Gastrocnemius medialis (tissue), 4 donors: ENCODE data around the gene BDKRB1. TPM values are rescaled to one million over a fixed set of nuclear protein-coding genes. Genes with fewer than 3 reads are reported as not detected.

Experiments used
- ATAC-seq, 2 donors: fragments of 150-250 bp; one replicate each; pipeline ENCODE4 v1.9.1; 2016
- DNase-seq, 2 donors: peaks; one replicate each; pipeline ENCODE4 v3.0.0-alpha.2; 2019
- H3K27ac ChIP-seq, 4 donors: fragments of 200-600 bp; sonication (generic); 1 replicate in 1 of 4; 2 replicates in 3 of 4; pipeline ENCODE4 v1.5.1; 2016 to 2018; ENCODE audit warnings: mild to moderate bottlenecking in 2 of 4, moderate library complexity in 1 of 4
- H3K27me3 ChIP-seq, 3 donors: fragments of 200-600 bp; sonication (generic) in 2 of 3; 1 replicate in 1 of 3; 2 replicates in 2 of 3; pipeline versions ENCODE4 v1.5.1 to v1.6.0; 2016 to 2019; ENCODE audit warnings: mild to moderate bottlenecking in 1 of 3, moderate library complexity in 1 of 3
- H3K36me3 ChIP-seq, 2 donors: fragments of 200-600 bp; sonication (generic) in 1 of 2; one replicate each; pipeline ENCODE4 v1.5.1; 2017 to 2018
- H3K4me1 ChIP-seq, 2 donors: fragments of 200-600 bp; sonication (generic) in 1 of 2; one replicate each; pipeline ENCODE4 v1.5.1; 2016 to 2017; ENCODE audit warnings: mild to moderate bottlenecking in 2 of 2
- H3K4me3 ChIP-seq, 4 donors: fragments of 200-600 bp; sonication (generic) in 3 of 4; 1 replicate in 1 of 4; 2 replicates in 3 of 4; pipeline ENCODE4 v1.5.1; 2016 to 2019; ENCODE audit warnings: mild to moderate bottlenecking in 2 of 4
- H3K9me3 ChIP-seq, 3 donors: fragments of 200-600 bp; sonication (generic) in 2 of 3; 1 replicate in 1 of 3; 2 replicates in 2 of 3; pipeline ENCODE4 v1.5.1; 2016 to 2019
- CTCF ChIP-seq, 5 experiments: fragments of 450-650 bp in 3 of 5; fragments of 200-600 bp in 2 of 5; sonication (generic) in 2 of 5; IDR thresholded peaks in 4 of 5; conservative IDR thresholded peaks in 1 of 5; 1 replicate in 4 of 5; 2 replicates in 1 of 5; pipeline ENCODE4 v1.5.1; 2016 to 2019; ENCODE audit warnings: antibody characterized with exemption in 5 of 5, mild to moderate bottlenecking in 3 of 5, moderate library complexity in 3 of 5
- POLR2A ChIP-seq, 2 donors: fragments of 450-650 bp; IDR thresholded peaks; one replicate each; pipeline ENCODE4 v1.6.1; 2017; ENCODE audit warnings: antibody characterized with exemption in 2 of 2, mild to moderate bottlenecking in 2 of 2, moderate library complexity in 2 of 2
- in situ Hi-C, 4 donors: fragments of 200-750 bp; cut with MboI; loops; one replicate each; pipeline versions ENCODE4 v1.15.0 to v1.8.0; 2017; ENCODE audit warnings: low sequenced_read_pairs in 4 of 4
- intact Hi-C: fragments of 100-400 bp; cut with DNase I; formaldehyde crosslinking; loops from one replicate; pipeline ENCODE4 v1.15.1; 2023; ENCODE audit warnings: low total_unique reads
- total RNA-seq, 4 donors: library from RNA; depleted of rRNA; stranded (reverse); fragments of >200 nt; gene quantifications; one replicate each; pipeline versions ENCODE4 v1.1.0 to v1.2.3, GENCODE V29; 2016

BDKRB1 gene
- total RNA-seq, 4 donors from 2014 or later, result not detected

- in situ Hi-C loops, result loop anchor here in 1 of 4 donors (25.0 kb wide), 1 partner anchor 722 kb away; no protein-coding TSS in a partner anchor
- DNase-seq, result no peak
- no peaks in the 10 kb centered on the region for H3K27me3 ChIP-seq
- no peak overlapping the region for H3K27ac ChIP-seq
- no peak for ATAC-seq
- no peaks in the 10 kb centered on the region for H3K4me1 ChIP-seq
- TF ChIP-seq POLR2A (IDR thresholded peaks at IDR 0.05) (no peak), CTCF (IDR thresholded peaks at IDR 0.05 in 4 of 5, conservative IDR thresholded peaks at IDR 0.05 in 1 of 5) (no peak)
- H3K36me3 ChIP-seq, result peaks cover 3 to 57% of the 10 kb centered on the region in 2 donors
- no peaks in the 10 kb centered on the region for H3K9me3 ChIP-seq
- no peak overlapping the region for H3K4me3 ChIP-seq
- intact Hi-C loops, result no loop called here
Measured at GRCh38 chr14:96284430-96284829, 28.4 kb downstream of the BDKRB1 start.

- H3K9me3 ChIP-seq, result no peaks in the 10 kb centered on the region
- in situ Hi-C loops (loop anchor here in 1 of 4 donors (25.0 kb wide), 1 partner anchor 723 kb away; no protein-coding TSS in a partner anchor), intact Hi-C loops (no loop called here)
- DNase-seq (no peak), ATAC-seq (no peak)
- no peak overlapping the region for H3K27ac ChIP-seq
- no peaks in the 10 kb centered on the region for H3K4me1 ChIP-seq
- H3K27me3 ChIP-seq, result no peaks in the 10 kb centered on the region
- peaks cover 3 to 70% of the 10 kb centered on the region in 2 donors for H3K36me3 ChIP-seq
- TF ChIP-seq POLR2A (IDR thresholded peaks at IDR 0.05) (no peak), CTCF (IDR thresholded peaks at IDR 0.05 in 4 of 5, conservative IDR thresholded peaks at IDR 0.05 in 1 of 5) (no peak)
- H3K4me3 ChIP-seq, result no peak overlapping the region
Measured at GRCh38 chr14:96285667-96286066, 29.7 kb downstream of the BDKRB1 start.

- H3K9me3 ChIP-seq, result no peaks in the 10 kb centered on the region
- in situ Hi-C loops, result loop anchor here in 1 of 4 donors (25.0 kb wide), 1 partner anchor 724 kb away; no protein-coding TSS in a partner anchor
- DNase-seq, result no peak
- TF ChIP-seq POLR2A (IDR thresholded peaks at IDR 0.05) (no peak), CTCF (IDR thresholded peaks at IDR 0.05 in 4 of 5, conservative IDR thresholded peaks at IDR 0.05 in 1 of 5) (no peak)
- H3K36me3 ChIP-seq, result peaks cover 5 to 76% of the 10 kb centered on the region in 2 donors
- no peak for ATAC-seq
- no peaks in the 10 kb centered on the region for H3K27me3 ChIP-seq
- no peak overlapping the region for H3K27ac ChIP-seq
- H3K4me3 ChIP-seq, result no peak overlapping the region
- intact Hi-C loops, result no loop called here
- no peaks in the 10 kb centered on the region for H3K4me1 ChIP-seq
Measured at GRCh38 chr14:96286251-96286650, 30.2 kb downstream of the BDKRB1 start.

GRCh38 chr14:96287856-96288255 is 31.8 kb downstream of the BDKRB1 start:
- no peak for DNase-seq
- in situ Hi-C loops, result loop anchor here in 1 of 4 donors (25.0 kb wide), 1 partner anchor 726 kb away; no protein-coding TSS in a partner anchor
- Histone ChIP-seq H3K36me3 (peaks cover 5 to 79% of the 10 kb centered on the region in 2 donors), H3K9me3 (no peaks in the 10 kb centered on the region), H3K4me1 (no peaks in the 10 kb centered on the region), H3K4me3 (no peak overlapping the region), H3K27ac (no peak overlapping the region), H3K27me3 (no peaks in the 10 kb centered on the region)
- intact Hi-C loops, result no loop called here
- TF ChIP-seq CTCF (IDR thresholded peaks at IDR 0.05 in 4 of 5, conservative IDR thresholded peaks at IDR 0.05 in 1 of 5) (no peak), POLR2A (IDR thresholded peaks at IDR 0.05) (no peak)
- ATAC-seq, result no peak

- TF ChIP-seq POLR2A (IDR thresholded peaks at IDR 0.05) (no peak), CTCF (IDR thresholded peaks at IDR 0.05 in 4 of 5, conservative IDR thresholded peaks at IDR 0.05 in 1 of 5) (no peak)
- intact Hi-C loops (no loop called here), in situ Hi-C loops (loop anchor here (10.0 to 25.0 kb wide), 2 partner anchors 131 to 732 kb away; no protein-coding TSS in a partner anchor)
- H3K27ac ChIP-seq, result no peak overlapping the region
- no peak overlapping the region for H3K4me3 ChIP-seq
- ATAC-seq (no peak), DNase-seq (no peak)
- H3K4me1 ChIP-seq, result no peaks in the 10 kb centered on the region
- H3K27me3 ChIP-seq, result no peaks in the 10 kb centered on the region
- H3K9me3 ChIP-seq, result no peaks in the 10 kb centered on the region
- H3K36me3 ChIP-seq, result peaks cover 2 to 51% of the 10 kb centered on the region in 2 donors
Measured at GRCh38 chr14:96294246-96294645, 38.2 kb downstream of the BDKRB1 start.
